Fibroblast of lung (primary cell): ENCODE results near the gene ZNF792. TPM values are rescaled to one million over a fixed set of nuclear protein-coding genes. Genes with fewer than 3 reads are reported as not detected.

ENCODE experiments used
- DNase-seq, 2 donors: peaks; one replicate each; pipeline versions ENCODE4 v3.0.0 to v3.0.0-alpha.2; 2010; ENCODE audit warnings: low read depth in 2 of 2
- H2AFZ ChIP-seq: 2 replicates; pipeline ENCODE4 v1.5.1; 2012; ENCODE audit warnings: low read length, control low read depth, inconsistent platforms
- H3K27ac ChIP-seq: 2 replicates; pipeline ENCODE4 v1.5.1; 2011; ENCODE audit warnings: low read length, control low read depth; ENCODE audit not compliant: insufficient read depth
- H3K27me3 ChIP-seq: 2 replicates; pipeline ENCODE4 v1.5.1; 2011; ENCODE audit warnings: mild to moderate bottlenecking, low read length; ENCODE audit not compliant: control insufficient read depth, insufficient read depth
- H3K36me3 ChIP-seq: 2 replicates; pipeline ENCODE4 v1.5.1; 2011; ENCODE audit warnings: low read length; ENCODE audit not compliant: control insufficient read depth, insufficient read depth
- H3K4me1 ChIP-seq: 2 replicates; pipeline ENCODE4 v1.5.1; 2011; ENCODE audit warnings: low read length; ENCODE audit not compliant: control insufficient read depth, insufficient read depth; ENCODE audit errors: extremely low read depth
- H3K4me2 ChIP-seq: 2 replicates; pipeline ENCODE4 v1.5.1; 2011; ENCODE audit warnings: low read length, control low read depth; ENCODE audit not compliant: insufficient read depth; ENCODE audit errors: extremely low read depth
- H3K4me3 ChIP-seq, 4 experiments: fragments of 200-600 bp in 1 of 4; sonication (generic) in 1 of 4; replicated peaks in 1 of 4; 2 replicates each; pipeline ENCODE4 v1.5.1; 2011 to 2016; ENCODE audit warnings: low read length in 4 of 4, low read depth in 3 of 4, mild to moderate bottlenecking in 3 of 4, control low read depth in 2 of 4, inconsistent platforms in 1 of 4, mixed read lengths in 1 of 4; ENCODE audit not compliant: insufficient read depth in 1 of 4; ENCODE audit errors: control extremely low read depth in 1 of 4
- H3K79me2 ChIP-seq: 2 replicates; pipeline ENCODE4 v1.5.1; 2012; ENCODE audit warnings: mild to moderate bottlenecking, low read length, inconsistent platforms; ENCODE audit not compliant: control insufficient read depth, insufficient read depth
- H3K9ac ChIP-seq: 2 replicates; pipeline ENCODE4 v1.5.1; 2011; ENCODE audit warnings: mild to moderate bottlenecking, low read length, control low read depth; ENCODE audit not compliant: insufficient read depth
- H3K9me3 ChIP-seq: 2 replicates; pipeline ENCODE4 v1.5.1; 2012; ENCODE audit warnings: low read depth, low read length; ENCODE audit not compliant: control insufficient read depth, insufficient read depth
- H4K20me1 ChIP-seq: 2 replicates; pipeline ENCODE4 v1.5.1; 2011; ENCODE audit warnings: low read length; ENCODE audit not compliant: control insufficient read depth, insufficient read depth; ENCODE audit errors: extremely low read depth
- EZH2 ChIP-seq: IDR thresholded peaks from 2 replicates; pipeline ENCODE4 v1.5.1; 2012; ENCODE audit warnings: low read length, control low read depth, mild to moderate bottlenecking; ENCODE audit errors: missing control alignments
- polyA plus RNA-seq, 2 donors: library from polyadenylated mRNA; depleted of rRNA in 1 of 2; stranded (reverse) in 1 of 2; unstranded in 1 of 2; fragments of >200 nt; gene quantifications; 2 replicates each; pipeline ENCODE4 v1.2.1, GENCODE V29; 2011 to 2012; ENCODE audit warnings: missing spikeins in 1 of 2
- total RNA-seq: library from RNA; depleted of rRNA; stranded (reverse); fragments of >200 nt; gene quantifications from 2 replicates; pipeline ENCODE4 v1.2.1, GENCODE V29; 2014
- TF ChIP-seq, protein P1 (sequence below), 2 donors: IDR thresholded peaks in 1 of 2; conservative IDR thresholded peaks in 1 of 2; 1 replicate in 1 of 2; 2 replicates in 1 of 2; pipeline ENCODE4 v1.5.1; 2011 to 2012; ENCODE audit warnings: low read length in 2 of 2, control low read depth in 1 of 2, inconsistent platforms in 1 of 2, low read depth in 1 of 2, mild to moderate bottlenecking in 1 of 2

ZNF792 gene
- total and polyA plus RNA-seq, 2 donors (not counting 1 experiment from before 2014, with no cell fraction given), result 1.7 to 5.0 TPM

DNA sequence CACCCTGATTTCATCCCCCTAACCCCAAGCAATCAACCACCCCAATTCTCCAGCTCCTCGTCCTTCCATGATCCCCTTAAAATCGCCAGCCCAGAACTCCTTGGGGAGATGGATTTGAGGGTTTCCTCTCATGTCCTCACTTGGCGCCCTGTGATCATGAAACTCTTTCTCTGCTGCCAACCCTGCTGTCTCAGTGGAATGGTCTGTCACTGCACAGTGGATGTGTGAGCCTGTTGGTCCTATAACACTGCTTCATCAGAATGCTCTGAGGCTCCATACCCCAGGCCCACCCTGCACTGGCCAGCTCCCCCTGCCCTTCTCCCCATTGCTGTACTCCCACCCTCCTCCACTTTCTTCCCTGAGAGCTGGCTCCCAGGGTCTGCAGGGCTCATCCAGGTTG is 12.6 kb upstream of the ZNF792 start:
- Histone ChIP-seq H3K4me1 (no peaks in the 10 kb centered on the region), H3K27me3 (no peaks in the 10 kb centered on the region), H3K79me2 (no peaks in the 10 kb centered on the region), H3K27ac (no peak overlapping the region), H3K4me3 (no peak overlapping the region), H3K9me3 (no peaks in the 10 kb centered on the region), H4K20me1 (no peaks in the 10 kb centered on the region), H3K36me3 (no peaks in the 10 kb centered on the region), H3K4me2 (no peak overlapping the region), H2AFZ (no peak overlapping the region), H3K9ac (no peak overlapping the region)
- TF ChIP-seq, protein P1, sequence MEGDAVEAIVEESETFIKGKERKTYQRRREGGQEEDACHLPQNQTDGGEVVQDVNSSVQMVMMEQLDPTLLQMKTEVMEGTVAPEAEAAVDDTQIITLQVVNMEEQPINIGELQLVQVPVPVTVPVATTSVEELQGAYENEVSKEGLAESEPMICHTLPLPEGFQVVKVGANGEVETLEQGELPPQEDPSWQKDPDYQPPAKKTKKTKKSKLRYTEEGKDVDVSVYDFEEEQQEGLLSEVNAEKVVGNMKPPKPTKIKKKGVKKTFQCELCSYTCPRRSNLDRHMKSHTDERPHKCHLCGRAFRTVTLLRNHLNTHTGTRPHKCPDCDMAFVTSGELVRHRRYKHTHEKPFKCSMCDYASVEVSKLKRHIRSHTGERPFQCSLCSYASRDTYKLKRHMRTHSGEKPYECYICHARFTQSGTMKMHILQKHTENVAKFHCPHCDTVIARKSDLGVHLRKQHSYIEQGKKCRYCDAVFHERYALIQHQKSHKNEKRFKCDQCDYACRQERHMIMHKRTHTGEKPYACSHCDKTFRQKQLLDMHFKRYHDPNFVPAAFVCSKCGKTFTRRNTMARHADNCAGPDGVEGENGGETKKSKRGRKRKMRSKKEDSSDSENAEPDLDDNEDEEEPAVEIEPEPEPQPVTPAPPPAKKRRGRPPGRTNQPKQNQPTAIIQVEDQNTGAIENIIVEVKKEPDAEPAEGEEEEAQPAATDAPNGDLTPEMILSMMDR (conservative IDR thresholded peaks at IDR 0.05 in 1 of 2, IDR thresholded peaks at IDR 0.05 in 1 of 2; ENCODE audit: low read depth in 1 of 2, low read length in 2 of 2), result no peak
- TF ChIP-seq EZH2, result no peak
- no peak for DNase-seq

DNA sequence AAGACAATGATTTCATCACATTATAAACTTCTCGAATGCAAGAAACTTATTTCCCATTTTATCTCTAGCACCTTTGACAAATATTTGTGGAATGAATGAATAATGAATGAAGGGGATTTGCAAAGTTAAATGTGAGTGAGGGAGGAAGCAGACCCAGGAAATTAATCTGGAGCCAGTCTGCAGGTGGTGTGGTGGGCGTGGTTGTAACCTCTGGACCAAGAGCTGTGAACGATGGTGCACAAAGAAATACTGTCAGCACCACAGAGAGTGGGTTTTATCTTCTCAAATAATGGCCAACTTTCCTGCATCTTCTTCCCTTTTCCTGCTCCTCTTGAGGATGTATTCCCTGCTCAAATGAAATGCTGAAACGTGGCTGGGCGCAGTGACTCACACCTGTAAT is 11.0 kb upstream of the ZNF792 start:
- TF ChIP-seq, protein P1 (conservative IDR thresholded peaks at IDR 0.05 in 1 of 2, IDR thresholded peaks at IDR 0.05 in 1 of 2; ENCODE audit: low read depth in 1 of 2, low read length in 2 of 2), result no peak
- TF ChIP-seq EZH2, result no peak
- no peak overlapping the region for H2AFZ ChIP-seq
- no peaks in the 10 kb centered on the region for H3K27me3 ChIP-seq
- no peaks in the 10 kb centered on the region for H4K20me1 ChIP-seq
- DNase-seq, result no peak
- H3K27ac ChIP-seq, result no peak overlapping the region
- no peaks in the 10 kb centered on the region for H3K36me3 ChIP-seq
- H3K9me3 ChIP-seq, result no peaks in the 10 kb centered on the region
- H3K4me3 ChIP-seq, result no peak overlapping the region
- no peaks in the 10 kb centered on the region for H3K79me2 ChIP-seq
- no peak overlapping the region for H3K9ac ChIP-seq
- H3K4me1 ChIP-seq, result no peaks in the 10 kb centered on the region
- H3K4me2 ChIP-seq, result no peak overlapping the region

DNA sequence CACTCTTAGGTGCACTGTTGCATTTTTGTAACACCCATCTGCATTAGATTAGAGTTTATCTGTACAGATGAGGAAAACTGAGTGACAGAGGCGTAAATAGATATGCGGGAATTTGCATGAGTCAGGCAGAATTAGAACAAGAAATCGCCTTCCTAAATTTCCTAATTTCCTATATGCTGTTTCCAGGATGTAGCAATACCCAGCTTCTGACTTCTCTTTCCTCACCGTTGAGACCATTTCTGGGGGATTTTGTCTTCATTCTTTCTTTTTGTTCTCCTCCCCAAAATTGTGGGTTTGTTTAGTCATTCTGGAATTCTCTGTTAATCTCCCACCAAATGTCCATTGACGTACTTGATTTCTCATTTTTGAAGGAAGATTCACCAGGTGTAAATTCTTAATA is 10.6 kb upstream of the ZNF792 start:
- Histone ChIP-seq H3K36me3 (no peaks in the 10 kb centered on the region), H3K9me3 (no peaks in the 10 kb centered on the region), H3K79me2 (no peaks in the 10 kb centered on the region), H3K27me3 (no peaks in the 10 kb centered on the region), H3K27ac (no peak overlapping the region), H3K4me2 (no peak overlapping the region), H4K20me1 (no peaks in the 10 kb centered on the region), H3K9ac (no peak overlapping the region), H3K4me1 (no peaks in the 10 kb centered on the region), H2AFZ (no peak overlapping the region), H3K4me3 (no peak overlapping the region)
- TF ChIP-seq, protein P1 (conservative IDR thresholded peaks at IDR 0.05 in 1 of 2, IDR thresholded peaks at IDR 0.05 in 1 of 2; ENCODE audit: low read depth in 1 of 2, low read length in 2 of 2), result no peak
- TF ChIP-seq EZH2, result no peak
- no peak for DNase-seq
